H1 (cell line): ENCODE measurements around the gene FMO5. TPM values are rescaled to one million over a fixed set of nuclear protein-coding genes. Genes with fewer than 3 reads are reported as not detected.

Experiments
- CTCF ChIA-PET: fragments of 300-600 bp; sonication (Branson Sonifier 250); formaldehyde crosslinking; loops from one replicate; lab custom pipeline; 2021; ENCODE audit not compliant: partially characterized antibody; lab: Charles Lee
- POLR2A ChIA-PET: fragments of 300-600 bp; sonication (Branson Sonifier 250); formaldehyde crosslinking; loops from one replicate; lab custom pipeline; 2021; ENCODE audit warnings: inconsistent platforms; ENCODE audit not compliant: partially characterized antibody; lab: Charles Lee
- DNase-seq, 2 experiments: peaks; one replicate each; pipeline versions ENCODE4 v3.0.0 to v3.0.0-alpha.2; 2010 to 2022; ENCODE audit warnings: low spot score in 2 of 2, low read depth in 1 of 2, mixed read lengths in 1 of 2
- FAIRE-seq: peaks from 2 replicates; lab custom pipeline; 2011; peaks lifted over from hg19 to GRCh38; lab: Jason Lieb, UNC
- H2AFZ ChIP-seq: 2 replicates; pipeline ENCODE4 v1.8.1; 2012; ENCODE audit warnings: low read length, inconsistent platforms
- H2AK5ac ChIP-seq: 2 replicates; pipeline ENCODE4 v1.6.1; 2013; ENCODE audit warnings: low read depth, low read length
- H2BK120ac ChIP-seq: replicated peaks from 2 replicates; pipeline ENCODE3; 2013; ENCODE audit warnings: low read depth, low read length, inconsistent platforms
- H2BK12ac ChIP-seq: 2 replicates; pipeline ENCODE4 v1.6.1; 2013; ENCODE audit warnings: low read depth, low read length
- H2BK15ac ChIP-seq: 2 replicates; pipeline ENCODE4 v1.6.1; 2013; ENCODE audit warnings: low read length
- H2BK20ac ChIP-seq: 2 replicates; pipeline ENCODE4 v1.6.1; 2013; ENCODE audit warnings: low read length
- H2BK5ac ChIP-seq: 2 replicates; pipeline ENCODE4 v1.6.1; 2013; ENCODE audit warnings: low read depth, low read length
- H3K14ac ChIP-seq: 2 replicates; pipeline ENCODE4 v1.6.1; 2013; ENCODE audit warnings: inconsistent platforms; ENCODE audit not compliant: insufficient read length
- H3K18ac ChIP-seq: 2 replicates; pipeline ENCODE4 v1.6.1; 2013; ENCODE audit warnings: low read length; ENCODE audit errors: extremely low read depth
- H3K23ac ChIP-seq: 2 replicates; pipeline ENCODE4 v1.6.1; 2013; ENCODE audit warnings: inconsistent platforms; ENCODE audit not compliant: insufficient read length
- H3K23me2 ChIP-seq: 2 replicates; pipeline ENCODE4 v1.6.1; 2013; ENCODE audit warnings: low read depth, low read length
- H3K27ac ChIP-seq: 2 replicates; pipeline ENCODE4 v1.6.1; 2011; ENCODE audit warnings: low read depth, low read length, inconsistent platforms
- H3K27me3 ChIP-seq, 4 experiments: replicated peaks in 1 of 4; 1 replicate in 1 of 4; 2 replicates in 3 of 4; pipeline versions ENCODE4 v1.6.1 to v1.8.1; 2011 to 2013; ENCODE audit warnings: low read length in 3 of 4, mild to moderate bottlenecking in 3 of 4, inconsistent platforms in 2 of 4, mixed read lengths in 2 of 4, moderate library complexity in 1 of 4; ENCODE audit not compliant: control insufficient read depth in 3 of 4, insufficient read depth in 3 of 4; ENCODE audit errors: extremely low read depth in 1 of 4
- H3K36me3 ChIP-seq, 4 experiments: 2 replicates each; pipeline versions ENCODE4 v1.6.1 to v1.8.1; 2011 to 2013; ENCODE audit warnings: mild to moderate bottlenecking in 4 of 4, low read length in 3 of 4, moderate library complexity in 2 of 4, control low read depth in 1 of 4, inconsistent platforms in 1 of 4; ENCODE audit not compliant: insufficient read depth in 4 of 4, control insufficient read depth in 2 of 4
- H3K4ac ChIP-seq: replicated peaks from 2 replicates; pipeline ENCODE3; 2013; ENCODE audit warnings: low read length, low read depth, mixed read lengths, inconsistent platforms; ENCODE audit not compliant: insufficient read length
- H3K4me1 ChIP-seq, 4 experiments: replicated peaks in 1 of 4; 1 replicate in 1 of 4; 2 replicates in 3 of 4; pipeline versions ENCODE4 v1.6.1 to v1.8.1; 2011 to 2013; ENCODE audit warnings: low read length in 3 of 4, inconsistent platforms in 2 of 4, mixed read lengths in 1 of 4; ENCODE audit not compliant: insufficient read depth in 4 of 4, control insufficient read depth in 3 of 4
- H3K4me2 ChIP-seq, 2 experiments: 2 replicates each; pipeline versions ENCODE4 v1.6.1 to v1.8.1; 2011 to 2013; ENCODE audit warnings: low read depth in 2 of 2, low read length in 2 of 2, control low read depth in 1 of 2, inconsistent platforms in 1 of 2, mild to moderate bottlenecking in 1 of 2; ENCODE audit not compliant: insufficient read depth in 1 of 2
- H3K4me3 ChIP-seq, 4 experiments: fragments of 200-600, 300-600 bp in 1 of 4; sonication (generic), shearing (Covaris generic), sonication (Bioruptor Twin) in 1 of 4; 2 replicates each; pipeline versions ENCODE4 v1.5.1 to v1.8.1; 2011 to 2016; ENCODE audit warnings: low read length in 4 of 4, low read depth in 3 of 4, control low read depth in 2 of 4, inconsistent platforms in 2 of 4, mild to moderate bottlenecking in 2 of 4, mixed read lengths in 1 of 4, moderate library complexity in 1 of 4; ENCODE audit not compliant: insufficient read depth in 2 of 4; ENCODE audit errors: extremely low read depth in 1 of 4
- H3K56ac ChIP-seq: replicated peaks from 2 replicates; pipeline ENCODE3; 2013; ENCODE audit warnings: low read depth, mild to moderate bottlenecking, mixed read lengths, low read length, inconsistent platforms; ENCODE audit not compliant: insufficient read length
- H3K79me1 ChIP-seq: 2 replicates; pipeline ENCODE4 v1.6.1; 2013; ENCODE audit warnings: low read depth, low read length, control low read depth
- H3K79me2 ChIP-seq, 2 experiments: 2 replicates each; pipeline versions ENCODE4 v1.6.1 to v1.8.1; 2012 to 2013; ENCODE audit warnings: low read length in 2 of 2, mild to moderate bottlenecking in 2 of 2, inconsistent platforms in 1 of 2; ENCODE audit not compliant: insufficient read depth in 2 of 2, control insufficient read depth in 1 of 2
- H3K9ac ChIP-seq, 4 experiments: replicated peaks in 1 of 4; 1 replicate in 1 of 4; 2 replicates in 3 of 4; pipeline versions ENCODE4 v1.6.1 to v1.8.1; 2011 to 2013; ENCODE audit warnings: low read depth in 3 of 4, low read length in 3 of 4, control low read depth in 2 of 4, mild to moderate bottlenecking in 2 of 4, moderate library complexity in 2 of 4, inconsistent platforms in 1 of 4; ENCODE audit errors: extremely low read depth in 1 of 4
- H3K9me3 ChIP-seq, 2 experiments: 2 replicates each; pipeline versions ENCODE4 v1.6.1 to v1.8.1; 2012 to 2013; ENCODE audit warnings: mild to moderate bottlenecking in 2 of 2, moderate library complexity in 2 of 2, control low read depth in 1 of 2, inconsistent platforms in 1 of 2, low read depth in 1 of 2, low read length in 1 of 2, mixed read lengths in 1 of 2; ENCODE audit not compliant: insufficient read depth in 2 of 2
- H4K20me1 ChIP-seq, 2 experiments: replicated peaks in 1 of 2; 2 replicates each; pipeline versions ENCODE3 to v1.8.1; 2011 to 2013; ENCODE audit warnings: inconsistent platforms in 2 of 2, low read length in 2 of 2, mild to moderate bottlenecking in 1 of 2; ENCODE audit not compliant: insufficient read depth in 2 of 2, control insufficient read depth in 1 of 2
- H4K5ac ChIP-seq: 2 replicates; pipeline ENCODE4 v1.6.1; 2013; ENCODE audit warnings: low read length, low read depth, mixed read lengths, inconsistent platforms; ENCODE audit not compliant: insufficient read length
- H4K8ac ChIP-seq: 2 replicates; pipeline ENCODE4 v1.8.0; 2013; ENCODE audit warnings: mild to moderate bottlenecking, moderate library complexity, low read length, inconsistent platforms; ENCODE audit not compliant: insufficient read depth; ENCODE audit errors: extremely low read depth
- H4K91ac ChIP-seq: replicated peaks from 2 replicates; pipeline ENCODE3; 2013; ENCODE audit warnings: low read length, mixed read lengths, inconsistent platforms; ENCODE audit not compliant: insufficient read length
- BRCA1 ChIP-seq: IDR thresholded peaks from 2 replicates; pipeline ENCODE4 v1.6.1; 2012; ENCODE audit warnings: low read depth, low read length, improper control_type of control experiment
- CEBPB ChIP-seq: IDR thresholded peaks from 2 replicates; pipeline ENCODE4 v1.6.1; 2012; ENCODE audit warnings: low read depth, low read length
- CTBP2 ChIP-seq: IDR thresholded peaks from 2 replicates; pipeline ENCODE4 v1.7.0; 2011; ENCODE audit warnings: borderline replicate concordance, mild to moderate bottlenecking, moderate library complexity, mixed read lengths, low read length; ENCODE audit not compliant: insufficient read depth, insufficient read length
- EZH2 ChIP-seq: fragments of 200-600 bp; sonication (generic); IDR thresholded peaks from 2 replicates; pipeline ENCODE4 v1.7.1; 2012; ENCODE audit warnings: low read depth, mild to moderate bottlenecking, moderate library complexity, low read length, inconsistent platforms; ENCODE audit not compliant: severe bottlenecking
- WGBS, 2 experiments: shearing (Covaris generic) in 1 of 2; methylation state at CpG; one replicate each; pipeline versions ENCODE4 v1.1.6 to v1.1.7; 2013 to 2015; ENCODE audit warnings: low lambda C conversion rate in 2 of 2, mixed read lengths in 2 of 2, inconsistent platforms in 1 of 2, low coverage in 1 of 2, missing lambda C conversion rate in 1 of 2; ENCODE audit not compliant: insufficient replicate concordance in 2 of 2, insufficient coverage in 1 of 2, insufficient read length in 1 of 2; ENCODE audit errors: extremely low coverage in 1 of 2, missing lambda C conversion rate in 1 of 2; 5-methylcytosine and 5-hydroxymethylcytosine counted together
- polyA plus RNA-seq, 7 experiments: library from polyadenylated mRNA; depleted of rRNA in 3 of 7; stranded (reverse) in 5 of 7; unstranded in 2 of 7; fragments of >200 nt in 5 of 7; fragments of 200-250 nt in 2 of 7; gene quantifications; 1 replicate in 5 of 7; 2 replicates in 1 of 7; 4 replicates in 1 of 7; pipeline versions ENCODE4 v1.2.1 to v1.2.3, GENCODE V29; 2011 to 2013; ENCODE audit warnings: missing spikeins in 2 of 7, mixed read lengths in 2 of 7
- total RNA-seq: library from RNA; stranded (reverse); fragmentation: NEBNext Ultra II Directional; extraction: Animal tissue kit (Norgen Biotek cat#: 25700); gene quantifications from 2 replicates; pipeline ENCODE4 v1.2.1, GENCODE V29; 2021
- TF ChIP-seq, protein P1 (sequence below), 3 experiments: IDR thresholded peaks; 1 replicate in 2 of 3; 2 replicates in 1 of 3; pipeline versions ENCODE4 v1.5.1 to v1.6.1; 2011; ENCODE audit warnings: low read length in 3 of 3, mild to moderate bottlenecking in 3 of 3, inconsistent platforms in 2 of 3, low read depth in 1 of 3, moderate library complexity in 1 of 3; ENCODE audit not compliant: insufficient read depth in 1 of 3; ENCODE audit errors: control extremely low read depth in 1 of 3

FMO5 gene
- total and polyA plus RNA-seq, 2 of the 8 experiments (the other 6 are each of a cell fraction or from before 2014, with no cell fraction given), result 0.27 to 0.34 TPM

DNA sequence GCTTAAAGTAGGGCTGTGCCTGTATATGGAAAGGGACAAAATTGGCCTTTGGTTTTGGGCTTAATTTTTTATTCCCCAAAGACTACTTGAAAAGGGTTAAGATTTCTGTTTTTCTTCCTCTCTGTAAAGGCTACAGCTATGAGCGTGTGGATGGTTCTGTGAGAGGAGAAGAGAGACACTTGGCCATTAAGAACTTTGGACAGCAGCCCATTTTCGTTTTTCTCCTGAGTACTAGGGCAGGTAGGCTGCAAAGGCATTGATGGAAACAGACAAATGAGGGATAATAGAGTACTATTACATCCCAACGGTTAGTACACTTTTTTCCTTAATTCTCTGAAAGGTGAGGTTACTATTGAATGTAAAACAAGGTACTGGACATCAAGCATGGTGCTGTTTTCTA lies 46.9 kb upstream of the FMO5 start:
- no peaks in the 10 kb centered on the region for H3K79me2 ChIP-seq
- no peaks in the 10 kb centered on the region; the same call in 1 of the 2 replicates for H3K23me2 ChIP-seq
- no peak overlapping the region for H3K4me2 ChIP-seq
- no peak overlapping the region for H3K27ac ChIP-seq
- no peaks in the 10 kb centered on the region for H3K9me3 ChIP-seq
- H2BK120ac ChIP-seq, result no peak overlapping the region
- no peak overlapping the region for H4K5ac ChIP-seq
- no peak for FAIRE-seq
- no peak overlapping the region for H4K91ac ChIP-seq
- ChIA-PET POLR2A (interaction anchor here (1.2 kb wide), 1 partner anchor 10 kb away, joined by 3 read pairs; no protein-coding TSS in a partner anchor), CTCF (interaction anchor here (1.0 to 4.8 kb wide), 6 partner anchors 79 to 620 kb away, joined by 3 to 30 read pairs (median 6); no protein-coding TSS in a partner anchor)
- H3K27me3 ChIP-seq, result no peaks in the 10 kb centered on the region
- no peak overlapping the region for H3K9ac ChIP-seq
- H3K14ac ChIP-seq, result no peak overlapping the region
- no peak overlapping the region for H2BK20ac ChIP-seq
- H3K4me1 ChIP-seq, result no peaks in the 10 kb centered on the region
- H2AK5ac ChIP-seq, result no peak overlapping the region
- H3K23ac ChIP-seq, result no peak overlapping the region
- no peak overlapping the region for H2BK5ac ChIP-seq
- H2AFZ ChIP-seq, result no peak overlapping the region
- no peak overlapping the region for H3K4ac ChIP-seq
- H3K18ac ChIP-seq, result no peak overlapping the region
- H4K20me1 ChIP-seq, result no peaks in the 10 kb centered on the region
- TF ChIP-seq EZH2 (no peak), BRCA1 (no peak), CEBPB (no peak), CTBP2 (no peak)
- TF ChIP-seq, protein P1, sequence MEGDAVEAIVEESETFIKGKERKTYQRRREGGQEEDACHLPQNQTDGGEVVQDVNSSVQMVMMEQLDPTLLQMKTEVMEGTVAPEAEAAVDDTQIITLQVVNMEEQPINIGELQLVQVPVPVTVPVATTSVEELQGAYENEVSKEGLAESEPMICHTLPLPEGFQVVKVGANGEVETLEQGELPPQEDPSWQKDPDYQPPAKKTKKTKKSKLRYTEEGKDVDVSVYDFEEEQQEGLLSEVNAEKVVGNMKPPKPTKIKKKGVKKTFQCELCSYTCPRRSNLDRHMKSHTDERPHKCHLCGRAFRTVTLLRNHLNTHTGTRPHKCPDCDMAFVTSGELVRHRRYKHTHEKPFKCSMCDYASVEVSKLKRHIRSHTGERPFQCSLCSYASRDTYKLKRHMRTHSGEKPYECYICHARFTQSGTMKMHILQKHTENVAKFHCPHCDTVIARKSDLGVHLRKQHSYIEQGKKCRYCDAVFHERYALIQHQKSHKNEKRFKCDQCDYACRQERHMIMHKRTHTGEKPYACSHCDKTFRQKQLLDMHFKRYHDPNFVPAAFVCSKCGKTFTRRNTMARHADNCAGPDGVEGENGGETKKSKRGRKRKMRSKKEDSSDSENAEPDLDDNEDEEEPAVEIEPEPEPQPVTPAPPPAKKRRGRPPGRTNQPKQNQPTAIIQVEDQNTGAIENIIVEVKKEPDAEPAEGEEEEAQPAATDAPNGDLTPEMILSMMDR (IDR thresholded peaks at IDR 0.05; ENCODE audit: control extremely low read depth in 1 of 3, insufficient read depth in 1 of 3, low read depth in 1 of 3, low read length in 3 of 3), result no peak
- TF ChIP-seq, all 59 proteins: peak for 0
- WGBS, 2 experiments, result 81% methylated on average over 3 of the region's 3 CpGs; no CpG with 5 or more reads in 1 of the 2 experiments
- H3K4me3 ChIP-seq, result no peak overlapping the region
- no peak overlapping the region for H2BK15ac ChIP-seq
- H3K79me1 ChIP-seq, result no peaks in the 10 kb centered on the region
- no peak overlapping the region for H3K56ac ChIP-seq
- peaks cover 3 to 56% (median 35%) of the 10 kb centered on the region in 4 experiments for H3K36me3 ChIP-seq
- H4K8ac ChIP-seq, result no peak overlapping the region
- no peak overlapping the region for H2BK12ac ChIP-seq
- no peak for DNase-seq
